ENCODE measurements around the gene CNNM4. TPM values are rescaled to one million over a fixed set of nuclear protein-coding genes. Genes with fewer than 3 reads are reported as not detected.
"Not testable (repeated sequence)": the region's sequence is repeated elsewhere in the genome, so short reads cannot be mapped to it uniquely, and the experiment has no call there.

Gene CNNM4
- total RNA-seq, 1 donor from 2014 or later, result 2.4 TPM

DNA sequence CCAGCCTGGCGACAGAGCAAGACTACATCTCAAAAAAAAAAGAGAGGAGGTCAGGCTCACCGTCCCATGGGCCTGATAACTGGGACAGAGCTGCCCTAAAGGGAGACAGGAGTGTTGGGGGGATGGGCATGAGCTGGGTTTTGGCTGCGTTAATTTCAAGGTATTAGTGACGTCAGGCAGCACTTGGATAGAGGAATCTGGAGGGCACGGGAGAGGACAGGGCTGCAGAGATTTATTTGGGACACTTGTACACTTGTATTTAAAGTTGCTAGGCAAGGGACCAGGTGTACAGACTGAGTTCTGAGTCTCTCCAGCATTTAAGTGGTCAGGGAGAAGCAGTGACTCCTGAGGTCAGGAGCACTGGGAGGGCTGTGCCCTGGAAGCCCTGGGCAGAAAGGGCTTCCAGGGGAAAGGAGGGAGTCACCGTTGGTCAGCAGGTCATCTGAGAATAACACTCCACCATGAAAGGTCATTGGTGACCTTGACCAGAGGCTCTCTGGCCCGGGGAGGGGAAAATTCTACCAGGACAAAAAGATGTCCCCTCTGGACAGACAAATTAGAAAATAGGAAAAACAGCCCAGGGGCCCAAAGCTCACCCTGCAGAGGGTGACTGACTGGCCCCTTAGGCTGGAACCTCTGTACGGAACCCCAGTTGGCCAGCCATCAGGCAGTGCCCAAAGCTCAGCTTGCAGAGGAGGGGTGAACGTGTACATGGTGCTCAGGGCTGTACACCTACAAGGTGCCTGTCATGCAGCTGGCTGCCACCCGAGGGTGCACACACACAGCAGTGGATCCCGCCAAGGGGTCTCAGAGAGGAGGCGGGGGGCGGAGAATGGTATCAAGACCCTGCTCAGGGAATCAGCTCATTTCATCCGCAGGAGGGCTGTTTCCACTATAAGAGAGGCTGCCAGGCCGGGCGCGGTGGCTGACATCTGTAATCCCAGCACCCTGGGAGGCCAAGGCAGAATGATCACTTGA lies 32.4 kb downstream of the CNNM4 start:
- DNase-seq (ENCODE audit: low read depth, low spot score), result no peak

DNA sequence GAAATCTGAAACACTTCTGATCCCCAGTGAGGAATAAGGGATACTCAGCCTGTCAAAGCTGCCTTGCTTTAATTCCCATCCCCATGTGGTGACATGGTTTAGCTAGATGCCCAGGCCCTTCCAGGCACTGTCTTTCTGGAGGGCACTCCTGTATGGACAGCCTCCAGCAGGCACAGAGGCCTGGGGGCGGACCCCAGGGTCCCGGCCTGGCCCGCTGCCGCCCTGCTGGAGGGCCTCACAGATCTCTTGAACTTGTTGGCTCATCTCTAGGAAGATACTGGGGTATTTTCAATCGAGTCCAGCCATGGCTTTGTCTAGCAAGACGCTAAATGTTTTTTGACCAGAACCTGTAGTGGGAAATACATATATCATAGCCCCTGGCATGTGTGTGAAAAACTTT lies 34.4 kb downstream of the CNNM4 start:
- DNase-seq (ENCODE audit: low read depth, low spot score), result no peak

DNA sequence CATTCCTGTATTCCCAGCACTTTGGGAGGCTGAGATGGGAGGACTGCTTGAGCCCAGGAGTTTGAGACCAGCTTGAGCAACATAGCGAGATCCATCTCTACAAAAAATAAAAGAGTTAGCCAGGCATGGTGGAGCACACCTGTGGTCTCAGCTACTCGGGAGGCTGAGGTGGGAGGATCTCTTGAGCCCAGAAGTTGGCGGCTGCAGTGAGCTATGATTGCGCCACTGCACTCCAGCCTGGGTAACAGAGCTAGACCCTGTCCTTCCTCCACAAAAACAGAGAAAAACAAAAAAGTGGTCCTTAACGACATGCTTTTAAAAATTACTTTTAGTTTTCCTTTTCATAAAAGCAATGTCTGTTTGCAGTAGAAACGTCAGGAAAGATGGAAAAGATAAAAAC lies 35.8 kb downstream of the CNNM4 start:
- not testable (repeated sequence) for DNase-seq (ENCODE audit: low read depth, low spot score)

DNA sequence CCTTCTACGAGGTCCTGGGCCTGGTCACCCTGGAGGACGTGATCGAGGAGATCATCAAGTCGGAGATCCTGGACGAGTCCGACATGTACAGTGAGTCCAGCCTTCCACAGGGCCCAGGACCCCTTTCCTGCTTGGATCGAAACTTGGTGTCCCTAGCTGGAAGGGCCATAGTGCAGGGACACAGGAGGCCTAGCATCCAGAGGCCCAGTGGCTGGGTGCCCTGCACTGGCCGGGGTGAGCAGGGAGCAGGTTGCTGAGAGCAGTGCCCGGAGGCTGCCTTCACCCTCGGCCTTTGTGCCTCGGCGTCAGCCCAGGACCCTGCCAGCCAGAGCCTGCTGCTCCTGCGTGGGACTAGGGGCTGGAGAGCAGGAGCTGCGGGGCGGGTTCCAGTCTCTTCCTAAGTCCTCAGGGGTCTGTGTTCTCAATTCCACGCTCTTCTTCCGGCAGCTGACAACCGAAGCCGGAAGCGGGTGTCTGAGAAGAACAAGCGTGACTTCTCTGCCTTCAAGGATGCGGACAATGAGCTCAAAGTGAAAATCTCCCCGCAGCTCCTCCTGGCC lies 36.4 kb downstream of the CNNM4 start:
- DNase-seq (ENCODE audit: low read depth, low spot score), result no peak

DNA sequence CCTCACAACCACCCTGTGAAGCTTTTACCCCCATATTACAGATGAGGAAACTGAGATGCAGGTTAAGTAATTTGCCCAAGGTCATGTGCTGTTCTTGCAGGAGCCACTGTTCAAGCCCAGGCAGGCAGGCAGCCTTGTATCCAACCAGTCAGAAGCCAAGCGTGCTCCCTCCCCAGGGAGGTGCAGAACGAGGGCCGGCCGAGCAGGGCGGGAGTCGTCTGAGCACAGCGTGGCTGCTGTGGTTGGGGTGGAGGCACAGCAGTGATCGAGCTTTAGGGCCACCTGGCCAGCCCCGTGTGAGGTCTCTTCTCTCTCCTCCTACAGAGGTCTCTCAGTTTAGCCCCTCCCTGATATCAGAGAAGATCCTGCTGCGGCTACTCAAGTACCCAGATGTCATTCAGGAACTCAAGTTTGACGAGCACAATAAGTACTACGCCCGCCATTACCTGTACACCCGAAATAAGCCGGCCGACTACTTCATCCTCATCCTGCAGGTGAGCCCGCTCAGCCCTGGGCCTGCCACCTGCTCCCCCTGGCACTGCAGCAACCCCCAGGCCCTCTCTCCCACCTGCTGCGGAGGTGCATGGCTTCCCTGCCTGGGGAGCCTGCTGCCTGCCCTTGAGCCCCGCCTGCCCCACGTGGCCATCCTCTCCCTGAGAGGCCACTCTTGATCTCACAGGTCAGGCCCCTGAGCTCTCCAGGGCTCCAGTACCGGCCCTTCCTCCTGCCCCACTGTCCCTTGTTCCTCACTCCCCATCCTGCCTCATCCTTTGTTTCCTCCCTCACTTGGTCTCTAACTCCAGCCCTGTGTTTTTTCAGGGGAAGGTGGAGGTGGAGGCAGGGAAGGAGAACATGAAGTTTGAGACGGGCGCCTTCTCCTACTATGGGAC lies 38.3 kb downstream of the CNNM4 start:
- no peak for DNase-seq (ENCODE audit: low read depth, low spot score)

DNA sequence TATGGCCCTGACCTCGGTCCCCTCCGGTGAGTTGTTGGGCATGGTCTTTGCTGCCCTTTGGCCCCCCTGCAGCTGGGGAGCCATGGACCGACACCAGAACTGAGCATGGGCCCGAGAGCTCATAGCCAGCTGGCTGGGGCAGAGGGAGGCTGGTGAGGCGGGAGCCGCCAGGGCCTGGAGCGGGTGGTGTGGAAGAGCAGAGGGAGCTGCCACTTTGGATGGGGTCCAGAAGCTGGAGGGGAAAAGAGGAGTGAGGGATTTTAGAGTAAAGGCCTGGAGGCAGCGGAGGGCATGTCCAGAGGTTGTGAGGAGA lies 38.9 kb downstream of the CNNM4 start:
- DNase-seq (ENCODE audit: low read depth, low spot score), result no peak

DNA sequence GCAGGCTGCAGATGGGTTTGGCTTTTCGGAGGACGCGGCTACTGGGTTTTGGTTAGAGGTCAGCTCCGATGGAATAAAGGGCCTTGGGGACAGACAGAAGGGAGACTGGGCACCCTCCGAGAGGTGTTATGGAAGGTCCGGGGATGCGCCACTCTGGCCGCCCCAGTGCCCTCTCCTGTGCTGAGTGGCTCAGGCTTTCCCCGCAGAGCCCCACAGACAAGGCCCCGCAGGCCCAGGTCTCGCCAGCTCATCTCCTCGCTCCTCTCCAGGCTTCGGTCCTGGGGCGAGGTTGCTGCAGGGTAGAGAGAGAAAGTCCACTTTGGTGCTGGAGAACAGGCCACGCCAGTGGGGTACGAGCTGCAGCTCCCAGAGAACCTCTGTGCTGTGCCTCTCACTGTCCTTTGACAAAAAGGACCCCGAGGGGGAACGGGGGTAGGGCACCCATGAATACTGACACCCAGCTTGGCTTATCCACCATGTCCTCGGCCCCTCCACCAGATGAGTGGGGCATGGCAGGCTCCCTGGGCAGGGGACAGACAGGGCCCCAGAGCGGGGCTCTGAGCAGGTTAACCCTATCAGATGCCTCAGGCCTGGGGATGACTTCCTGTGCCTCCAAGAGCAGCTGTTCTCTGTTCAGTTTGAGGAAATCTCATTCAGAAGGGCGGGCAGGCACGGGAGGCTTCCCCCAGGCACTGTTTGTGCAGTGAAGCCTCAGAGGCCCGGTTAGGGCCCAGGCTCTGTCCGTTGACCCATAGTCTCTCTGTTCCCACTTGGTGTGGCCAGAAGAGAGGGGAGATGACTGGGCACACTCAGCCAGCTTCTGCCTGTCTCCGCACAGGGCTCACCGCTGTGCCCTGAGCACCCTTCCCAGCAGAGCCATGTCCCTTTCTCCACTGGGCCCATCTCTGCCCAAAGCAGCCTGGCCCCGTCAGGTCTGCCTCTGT lies 39.6 kb downstream of the CNNM4 start:
- DNase-seq (ENCODE audit: low read depth, low spot score), result no peak

DNA sequence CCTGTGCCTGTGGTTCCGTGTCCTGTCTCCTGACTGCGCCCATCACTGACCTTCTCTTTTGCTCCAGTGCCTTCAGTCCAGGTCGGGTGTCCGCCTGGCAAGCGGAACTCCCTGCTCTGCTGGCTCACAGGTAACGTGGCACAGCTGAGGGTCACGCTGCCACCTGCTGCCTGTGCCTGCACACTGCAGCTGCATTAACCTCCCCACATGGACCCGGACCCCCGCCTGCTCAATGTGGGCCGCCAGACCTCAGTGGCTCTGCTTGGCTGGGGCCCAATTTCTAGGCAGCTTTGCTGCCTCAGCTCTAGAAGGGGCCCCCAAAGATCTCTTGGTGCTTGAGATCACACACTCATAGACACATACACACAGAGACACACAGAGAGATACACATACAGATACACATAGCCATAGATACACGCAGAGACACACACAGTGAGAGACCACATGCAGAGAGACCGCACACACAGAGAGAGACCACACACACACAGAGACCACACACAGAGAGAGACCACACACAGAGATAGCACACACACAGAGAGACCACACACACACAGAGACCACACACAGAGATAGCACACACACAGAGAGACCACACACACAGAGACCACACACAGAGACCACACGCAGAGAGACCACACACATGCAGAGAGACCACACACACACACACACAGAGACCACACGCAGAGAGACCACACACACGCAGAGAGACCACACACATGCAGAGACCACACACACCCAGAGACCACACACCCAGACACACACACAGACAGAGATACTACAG lies 40.5 kb downstream of the CNNM4 start:
- DNase-seq (ENCODE audit: low read depth, low spot score), result no peak

GRCh38 chr2:96801786-96802595 lies 41.3 kb downstream of the CNNM4 start:
- no peak for DNase-seq (ENCODE audit: low read depth, low spot score)

- DNase-seq (ENCODE audit: low read depth, low spot score), result no peak
Measured at GRCh38 chr2:96802721-96803120, 42.0 kb downstream of the CNNM4 start.

- no peak for DNase-seq (ENCODE audit: low read depth, low spot score)
Measured at GRCh38 chr2:96804986-96805385, 44.3 kb downstream of the CNNM4 start.

- DNase-seq (ENCODE audit: low read depth, low spot score), result not testable (repeated sequence)
Measured at GRCh38 chr2:96805946-96806345, 45.2 kb downstream of the CNNM4 start.

GRCh38 chr2:96806468-96807126 lies 45.9 kb downstream of the CNNM4 start:
- no peak for DNase-seq (ENCODE audit: low read depth, low spot score)

DNA sequence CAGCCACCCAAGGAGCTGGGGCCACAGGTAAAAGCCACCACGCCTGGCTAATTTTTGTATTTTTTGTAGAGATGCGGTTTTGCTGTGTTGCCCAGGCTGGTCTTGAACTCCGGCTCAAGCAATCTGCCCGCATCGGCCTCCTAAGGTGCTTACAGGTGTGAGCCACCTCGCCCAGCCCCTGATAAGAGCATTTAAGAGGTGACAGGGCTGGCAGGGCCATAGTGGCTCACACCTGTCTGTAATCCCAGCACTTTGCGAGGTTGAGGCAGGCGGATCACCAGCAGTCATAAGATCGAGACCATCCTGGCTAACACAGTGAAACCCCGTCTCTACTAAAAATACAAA lies 46.4 kb downstream of the CNNM4 start:
- DNase-seq (ENCODE audit: low read depth, low spot score), result no peak

- no peak for DNase-seq (ENCODE audit: low read depth, low spot score)
Measured at GRCh38 chr2:96808176-96808837, 47.6 kb downstream of the CNNM4 start.

- DNase-seq (ENCODE audit: low read depth, low spot score), result no peak
Measured at GRCh38 chr2:96809216-96809882, 48.6 kb downstream of the CNNM4 start.

DNA sequence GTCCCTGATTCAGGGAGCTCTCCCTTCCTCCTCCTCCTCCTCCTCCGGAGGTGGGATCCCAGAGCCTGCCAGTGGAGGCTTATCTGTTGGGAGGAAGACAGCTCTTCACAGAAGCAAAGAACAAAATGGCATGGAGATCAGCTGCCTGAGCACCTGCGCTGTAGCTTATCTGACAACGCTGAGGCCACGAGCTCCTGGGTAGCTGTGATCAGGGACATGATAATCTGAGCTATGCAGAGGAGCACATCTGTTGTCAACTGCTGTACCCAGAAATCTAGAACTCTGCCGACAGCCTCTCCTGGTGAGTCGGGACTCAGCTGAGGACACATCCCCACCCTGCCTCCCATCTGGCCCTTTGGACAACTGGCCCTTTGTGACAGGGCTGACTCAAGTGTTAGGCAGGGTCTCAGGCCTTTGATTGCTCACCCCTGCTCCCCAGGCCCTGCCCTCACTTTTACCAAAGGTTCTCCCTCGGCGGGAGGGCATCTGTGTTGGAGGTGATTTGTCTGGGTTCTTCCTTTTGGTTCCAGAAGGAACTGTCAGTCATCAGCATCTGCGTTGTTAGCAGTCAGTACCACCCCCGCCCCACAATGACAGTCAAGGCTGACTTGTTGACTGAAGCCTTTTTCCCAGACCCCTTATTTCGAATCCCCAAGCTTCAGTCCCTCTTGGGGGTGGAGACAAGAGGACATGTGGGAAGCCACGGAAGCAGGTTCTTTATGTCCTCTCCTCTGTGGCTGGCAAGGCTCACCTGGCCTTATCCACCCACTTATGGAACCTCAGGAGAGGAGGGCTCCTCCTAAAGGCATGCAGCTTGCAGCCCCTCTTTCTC lies 49.5 kb downstream of the CNNM4 start:
- no peak for DNase-seq (ENCODE audit: low read depth, low spot score)

Data from pulmonary artery endothelial cell (primary cell).